MM.1S (cell line): Measurements from ENCODE around the gene LNPEP.

Experiments
- EZH2 ChIP-seq: fragments of 300-600 bp; sonication (generic); optimal IDR thresholded peaks from 2 replicates; pipeline ENCODE3; 2017; ENCODE audit warnings: low read depth, mild to moderate bottlenecking, antibody characterized with exemption, low read length, mixed read lengths
- EZH2phosphoT487 ChIP-seq: fragments of 300-600 bp; sonication (generic); IDR thresholded peaks from 2 replicates; pipeline ENCODE4 v1.6.1; 2018; ENCODE audit warnings: antibody characterized with exemption, low read length
- TF ChIP-seq, protein P1 (sequence below): fragments of 300-600 bp; sonication (generic); IDR thresholded peaks from 2 replicates; pipeline ENCODE4 v1.5.1; 2016; ENCODE audit warnings: antibody characterized with exemption, low read length, mixed read lengths

GRCh38 chr5:97085459-97086181, 149.7 kb downstream of the LNPEP start:
- no peak for TF ChIP-seq EZH2
- TF ChIP-seq, protein P1, sequence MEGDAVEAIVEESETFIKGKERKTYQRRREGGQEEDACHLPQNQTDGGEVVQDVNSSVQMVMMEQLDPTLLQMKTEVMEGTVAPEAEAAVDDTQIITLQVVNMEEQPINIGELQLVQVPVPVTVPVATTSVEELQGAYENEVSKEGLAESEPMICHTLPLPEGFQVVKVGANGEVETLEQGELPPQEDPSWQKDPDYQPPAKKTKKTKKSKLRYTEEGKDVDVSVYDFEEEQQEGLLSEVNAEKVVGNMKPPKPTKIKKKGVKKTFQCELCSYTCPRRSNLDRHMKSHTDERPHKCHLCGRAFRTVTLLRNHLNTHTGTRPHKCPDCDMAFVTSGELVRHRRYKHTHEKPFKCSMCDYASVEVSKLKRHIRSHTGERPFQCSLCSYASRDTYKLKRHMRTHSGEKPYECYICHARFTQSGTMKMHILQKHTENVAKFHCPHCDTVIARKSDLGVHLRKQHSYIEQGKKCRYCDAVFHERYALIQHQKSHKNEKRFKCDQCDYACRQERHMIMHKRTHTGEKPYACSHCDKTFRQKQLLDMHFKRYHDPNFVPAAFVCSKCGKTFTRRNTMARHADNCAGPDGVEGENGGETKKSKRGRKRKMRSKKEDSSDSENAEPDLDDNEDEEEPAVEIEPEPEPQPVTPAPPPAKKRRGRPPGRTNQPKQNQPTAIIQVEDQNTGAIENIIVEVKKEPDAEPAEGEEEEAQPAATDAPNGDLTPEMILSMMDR, result no peak
- no peak for TF ChIP-seq EZH2phosphoT487
